HG03469 (cell line): ENCODE measurements around the gene NOTCH4.
"Not testable (repeated sequence)": the region's sequence is repeated elsewhere in the genome, so short reads cannot be mapped to it uniquely, and the experiment has no call there.

Experiments used
- ATAC-seq: cut with Tn5 transposase; IDR thresholded peaks from one replicate; pipeline ENCODE4 v1.9.1; 2021; ENCODE audit warnings: mild to moderate bottlenecking, moderate library complexity, moderate number of reproducible peaks; ENCODE audit not compliant: unreplicated experiment

The NOTCH4 gene

DNA sequence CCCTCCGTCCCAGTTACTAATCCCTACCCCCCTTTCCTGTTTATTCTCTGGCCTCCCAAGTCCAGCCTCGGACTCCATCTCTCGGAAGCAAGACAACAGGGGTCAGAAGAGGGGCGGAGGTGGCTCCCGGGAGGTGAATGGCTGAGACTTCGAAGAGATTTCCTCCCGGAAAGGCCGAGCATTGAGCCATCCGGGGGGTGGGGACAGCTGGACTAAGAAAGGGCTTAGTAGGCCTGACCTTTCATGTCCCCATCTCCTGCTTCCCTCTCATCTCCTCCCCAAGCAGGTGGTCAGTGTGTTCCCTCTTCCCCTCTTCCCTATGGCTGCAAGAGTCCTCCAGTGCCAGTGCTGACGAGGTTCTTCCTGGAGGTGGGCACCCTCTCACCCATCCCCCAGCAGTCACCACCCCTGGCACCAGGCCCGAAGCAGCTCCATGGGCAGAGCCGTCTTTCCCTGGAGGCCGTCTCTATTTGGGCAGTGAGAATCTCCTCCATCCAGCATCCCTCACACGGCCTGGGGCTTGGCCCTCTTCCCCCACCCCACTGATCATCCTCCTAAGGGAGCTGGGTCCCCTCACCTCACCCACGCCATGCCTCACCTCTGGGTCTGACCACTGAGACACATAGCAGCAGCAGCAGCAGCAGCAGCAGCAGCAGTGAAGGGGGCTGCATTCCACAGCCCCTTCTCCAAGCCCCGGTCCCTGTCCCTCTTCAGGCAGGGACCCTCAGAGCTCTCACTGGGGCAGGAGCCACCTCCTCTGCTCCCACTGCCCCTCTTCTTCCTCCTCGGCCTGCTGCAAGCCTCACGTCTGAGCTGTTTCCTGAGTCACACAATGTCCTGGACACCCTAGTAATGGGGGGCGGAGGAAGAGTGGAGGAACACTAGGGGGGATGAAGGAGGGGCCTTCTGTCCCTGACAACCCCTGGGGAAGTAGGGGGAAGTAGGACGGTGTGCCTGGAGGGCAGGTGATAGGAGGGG, at the start of gene NOTCH4:
Gene NOTCH4, minus strand, starts transcription at position 810 of the 978 bp plus-strand sequence. Its CDS starts 139 bp downstream, at position 671.
- no peak for ATAC-seq

- no peak for ATAC-seq
Observed at GRCh38 chr6:32271429-32271828, 47.6 kb upstream of the NOTCH4 start.

- ATAC-seq: not testable (repeated sequence)
Observed at GRCh38 chr6:32268459-32268858, 44.6 kb upstream of the NOTCH4 start.

- no peak for ATAC-seq
Observed at GRCh38 chr6:32267035-32267434, 43.2 kb upstream of the NOTCH4 start.

DNA sequence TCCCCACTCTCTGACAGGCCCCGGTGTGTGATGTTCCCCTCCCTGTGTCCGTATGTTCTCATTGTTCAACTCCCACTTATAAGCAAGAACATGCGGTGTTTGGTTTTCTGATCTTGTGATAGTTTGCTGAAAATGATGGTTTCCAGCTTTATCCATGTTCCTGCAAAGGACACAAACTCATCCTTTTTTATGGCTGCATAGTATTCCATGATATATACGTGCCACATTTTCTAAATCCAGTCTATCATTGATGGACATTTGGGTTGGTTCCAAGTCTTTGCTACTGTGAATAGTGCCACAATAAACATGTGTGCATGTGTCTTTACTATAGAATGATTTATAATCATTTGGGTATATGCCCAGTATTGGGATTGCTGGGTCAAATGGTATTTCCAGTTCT, 33.4 kb upstream of the NOTCH4 start:
- not testable (repeated sequence) for ATAC-seq

GRCh38 chr6:32255199-32256153, 31.6 kb upstream of the NOTCH4 start:
- no peak for ATAC-seq

- no peak for ATAC-seq
Observed at GRCh38 chr6:32254761-32255198, 30.9 kb upstream of the NOTCH4 start.

- no peak for ATAC-seq
Observed at GRCh38 chr6:32252331-32253009, 28.6 kb upstream of the NOTCH4 start.

- ATAC-seq: no peak
Observed at GRCh38 chr6:32249262-32249661, 25.4 kb upstream of the NOTCH4 start.

- no peak for ATAC-seq
Observed at GRCh38 chr6:32247401-32247800, 23.5 kb upstream of the NOTCH4 start.

DNA sequence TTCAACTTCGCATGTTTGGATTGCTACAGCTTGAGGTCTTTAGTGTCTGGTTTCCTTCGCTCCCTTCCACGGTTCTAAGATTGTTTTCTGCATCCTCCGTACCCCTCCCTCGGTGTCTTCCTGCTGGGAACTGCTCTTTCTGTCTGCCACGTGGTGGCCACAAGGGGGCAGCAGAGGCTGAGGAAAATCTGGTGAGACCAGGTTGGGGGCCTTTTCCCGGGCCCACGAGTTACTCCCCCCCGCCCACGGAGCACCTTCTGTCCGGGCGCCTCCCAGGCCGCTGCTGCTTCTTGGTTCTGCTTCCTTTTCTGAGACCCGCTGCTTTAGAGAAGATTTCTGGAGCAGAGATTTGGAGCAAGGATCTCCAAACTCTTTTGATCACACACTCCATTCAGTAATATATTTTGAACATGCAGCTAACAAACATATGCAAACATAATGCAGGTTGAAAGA, 21.1 kb upstream of the NOTCH4 start:
- no peak for ATAC-seq

GRCh38 chr6:32244270-32244669, 20.4 kb upstream of the NOTCH4 start:
- no peak for ATAC-seq

- ATAC-seq: not testable (repeated sequence)
Observed at GRCh38 chr6:32242318-32242813, 18.5 kb upstream of the NOTCH4 start.

DNA sequence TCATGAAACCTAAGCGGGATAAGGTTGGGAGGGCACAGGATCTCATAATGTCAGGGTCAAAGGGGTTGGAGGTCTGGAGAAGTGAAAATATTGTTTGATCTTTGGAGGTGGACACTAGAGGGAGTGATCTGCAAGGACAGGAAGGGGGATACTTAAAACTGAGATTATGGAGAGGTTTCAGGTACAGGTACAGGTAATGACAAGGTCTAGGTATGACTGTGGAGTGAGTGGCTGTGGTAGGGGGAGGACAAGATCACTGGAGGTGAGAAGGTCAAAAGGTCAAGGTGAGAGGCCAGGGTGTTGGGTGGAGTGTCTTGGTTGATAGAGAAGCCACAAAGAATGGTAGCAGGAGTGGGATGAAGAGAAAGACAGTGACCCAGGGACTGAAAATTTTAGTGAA, 16.8 kb upstream of the NOTCH4 start:
- ATAC-seq: no peak

DNA sequence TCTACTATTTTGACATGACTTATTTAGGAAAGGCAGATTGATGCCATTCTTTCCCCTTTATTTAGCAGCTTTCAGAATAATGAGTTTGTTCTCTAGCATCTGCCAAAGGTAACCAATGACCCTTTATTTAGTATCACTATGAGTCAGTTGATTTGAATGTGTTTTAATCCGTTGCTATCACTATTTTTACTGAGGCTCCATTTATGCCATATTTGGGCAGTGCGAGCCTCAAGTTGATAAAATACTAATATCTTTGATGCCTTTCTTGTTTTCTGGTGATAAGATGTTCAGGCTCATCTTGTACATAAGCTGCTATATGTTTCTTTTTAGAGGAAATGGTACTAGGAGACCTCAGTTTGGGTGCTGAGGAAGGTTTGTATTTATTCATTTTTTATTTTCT, 15.6 kb upstream of the NOTCH4 start:
- no peak for ATAC-seq

- no peak for ATAC-seq
Observed at GRCh38 chr6:32234934-32235333, 11.1 kb upstream of the NOTCH4 start.

DNA sequence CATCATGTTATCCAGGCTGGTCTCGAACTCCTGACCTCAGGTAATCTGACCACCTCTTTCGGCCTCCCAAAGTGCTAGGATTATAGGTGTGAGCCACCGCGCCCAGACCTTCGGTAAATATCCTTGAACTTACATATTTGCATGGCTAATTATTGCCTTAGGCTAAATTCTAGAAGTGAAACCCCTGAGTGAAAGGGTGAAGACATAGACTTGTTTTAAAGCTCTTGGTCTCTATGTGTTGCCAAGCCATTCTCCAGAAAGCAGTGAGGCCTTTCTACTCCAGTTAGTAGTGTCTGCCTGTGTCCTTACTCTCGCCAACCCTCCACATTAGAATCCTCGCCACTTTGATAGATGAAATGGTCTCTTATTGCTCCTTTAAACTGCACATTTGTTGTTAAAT, 2.6 kb upstream of the NOTCH4 start:
- no peak for ATAC-seq

GRCh38 chr6:32224696-32225095, 829 bp upstream of the NOTCH4 start:
- ATAC-seq: no peak

DNA sequence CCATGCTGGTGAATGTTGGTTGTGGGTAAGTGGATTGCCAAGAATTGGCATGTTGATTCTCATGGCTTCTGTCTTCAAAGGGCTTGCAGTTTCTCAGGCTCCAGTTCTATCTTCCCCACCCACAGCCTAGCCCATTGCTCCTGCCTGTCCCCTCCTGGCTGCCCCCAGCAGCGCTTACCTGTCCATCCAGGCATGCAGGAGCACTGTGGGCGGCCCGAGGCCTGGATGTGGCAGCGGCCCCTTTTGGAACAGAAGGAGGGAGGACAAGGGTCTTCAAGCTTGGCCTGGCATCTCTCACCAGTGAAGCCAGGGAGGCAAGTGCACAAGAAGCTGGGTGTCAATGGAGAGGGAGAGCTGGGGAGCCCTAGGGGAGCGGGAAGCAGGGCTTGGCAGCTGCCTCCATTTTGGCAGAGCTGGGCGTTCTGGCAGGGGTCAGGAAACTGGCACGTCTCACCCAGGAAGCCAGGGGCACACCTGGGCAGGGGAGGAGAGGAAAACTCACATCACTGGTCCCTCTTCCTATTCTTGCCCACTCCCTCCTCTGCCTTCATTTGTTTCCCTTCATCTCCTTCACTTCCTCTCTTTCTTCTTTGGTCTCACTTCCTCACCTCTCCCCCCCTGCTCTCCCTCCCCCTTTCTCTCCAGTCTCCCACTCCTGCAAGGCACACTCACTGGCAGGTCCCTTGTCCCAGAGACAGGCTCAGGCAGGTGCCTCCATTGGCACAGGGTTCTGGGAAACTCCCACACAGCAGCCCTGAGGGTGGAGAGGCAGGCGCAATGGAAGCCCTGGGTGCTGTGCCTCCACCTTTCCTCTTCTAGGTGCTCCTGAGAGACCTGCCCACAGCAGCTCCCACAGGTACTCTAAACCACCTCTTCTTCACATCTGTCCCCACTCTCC, 1.3 kb downstream of the NOTCH4 start:
- no peak for ATAC-seq
